Large intestine (tissue), 3 donors: ENCODE data around the gene KLK2. TPM values are rescaled to one million over a fixed set of nuclear protein-coding genes. Genes with fewer than 3 reads are reported as not detected.

Experiments
- DNase-seq, 2 donors: peaks; one replicate each; pipeline versions ENCODE4 v3.0.0 to v3.0.0-alpha.2; 2013
- H3K27ac ChIP-seq: one replicate; pipeline ENCODE4 v1.5.1; 2013; ENCODE audit warnings: low read length
- H3K27me3 ChIP-seq: 2 replicates; pipeline ENCODE4 v1.6.1; 2013; ENCODE audit warnings: low read length; ENCODE audit not compliant: control insufficient read depth, insufficient read depth
- H3K36me3 ChIP-seq: 2 replicates; pipeline ENCODE4 v1.6.1; 2013; ENCODE audit warnings: low read length; ENCODE audit not compliant: control insufficient read depth, insufficient read depth
- H3K4me1 ChIP-seq: one replicate; pipeline ENCODE4 v1.6.1; 2013; ENCODE audit warnings: low read length; ENCODE audit not compliant: control insufficient read depth, insufficient read depth
- H3K4me3 ChIP-seq: one replicate; pipeline ENCODE4 v1.5.1; 2013; ENCODE audit warnings: low read length
- H3K9me3 ChIP-seq: one replicate; pipeline ENCODE4 v1.6.1; 2013; ENCODE audit warnings: mild to moderate bottlenecking, low read depth, low read length, moderate library complexity; ENCODE audit not compliant: control insufficient read depth
- WGBS: methylation state at CpG from one replicate; pipeline ENCODE4 v1.1.5; 2013; ENCODE audit warnings: low lambda C conversion rate; ENCODE audit not compliant: insufficient coverage; 5-methylcytosine and 5-hydroxymethylcytosine counted together
- polyA plus RNA-seq: library from polyadenylated mRNA; unstranded; fragments of 120-200 nt; gene quantifications from one replicate; pipeline ENCODE4 v1.2.1, GENCODE V29; 2013

The KLK2 gene
- polyA plus RNA-seq, 1 donor, result 0.15 TPM

- H3K4me1 ChIP-seq, result no peaks in the 10 kb centered on the region
- H3K4me3 ChIP-seq, result no peak overlapping the region
- no peak for DNase-seq
- no peaks in the 10 kb centered on the region for H3K27me3 ChIP-seq
- peaks cover 8% of the 10 kb centered on the region for H3K9me3 ChIP-seq
- H3K27ac ChIP-seq, result no peak overlapping the region
- WGBS, result 80% methylated on average over 1 of the region's 8 CpGs
- H3K36me3 ChIP-seq, result no peaks in the 10 kb centered on the region
These were observed 28.8 kb upstream of the KLK2 start for GRCh38 chr19:50844296-50844935.

GRCh38 chr19:50850738-50851137, 22.5 kb upstream of the KLK2 start:
- Histone ChIP-seq H3K4me1 (no peaks in the 10 kb centered on the region), H3K4me3 (no peak overlapping the region), H3K27ac (no peak overlapping the region), H3K36me3 (no peaks in the 10 kb centered on the region), H3K27me3 (peaks cover 3% of the 10 kb centered on the region), H3K9me3 (no peaks in the 10 kb centered on the region)
- DNase-seq, result no peak
- no CpG with 5 or more reads among the region's 3 CpGs for WGBS

GRCh38 chr19:50851620-50852019, 21.6 kb upstream of the KLK2 start:
- H3K4me1 ChIP-seq, result no peaks in the 10 kb centered on the region
- H3K9me3 ChIP-seq, result no peaks in the 10 kb centered on the region
- no peaks in the 10 kb centered on the region for H3K36me3 ChIP-seq
- no peak for DNase-seq
- no peak overlapping the region for H3K27ac ChIP-seq
- no peak overlapping the region for H3K4me3 ChIP-seq
- peaks cover 3% of the 10 kb centered on the region for H3K27me3 ChIP-seq
- no CpG with 5 or more reads among the region's 4 CpGs for WGBS

- DNase-seq, result no peak
- H3K27me3 ChIP-seq, result peaks cover 15% of the 10 kb centered on the region
- no peak within 1 kb of the TSS for H3K4me3 ChIP-seq
- no peaks in the 10 kb centered on the region for H3K9me3 ChIP-seq
- no peak within 1 kb of the TSS for H3K27ac ChIP-seq
- H3K4me1 ChIP-seq, result no peaks in the 10 kb centered on the region
- no CpG with 5 or more reads among the region's 9 CpGs for WGBS
- H3K36me3 ChIP-seq, result no peaks in the 10 kb centered on the region
These were observed 18.4 kb upstream of the KLK2 start, which contains the start of gene KLK3 for GRCh38 chr19:50854636-50855410. KLK3 (plus strand) TSS chr19:50854915; CDS start chr19:50854956, 41 bp downstream.

- H3K36me3 ChIP-seq, result no peaks in the 10 kb centered on the region
- H3K27me3 ChIP-seq, result peaks cover 15% of the 10 kb centered on the region
- no peak for DNase-seq
- WGBS, result 50% methylated on average over 2 of the region's 6 CpGs
- H3K4me1 ChIP-seq, result no peaks in the 10 kb centered on the region
- no peak overlapping the region for H3K27ac ChIP-seq
- no peak overlapping the region for H3K4me3 ChIP-seq
- H3K9me3 ChIP-seq, result no peaks in the 10 kb centered on the region
These were observed 15.9 kb upstream of the KLK2 start for GRCh38 chr19:50857366-50857765.

- H3K27ac ChIP-seq, result no peak overlapping the region
- DNase-seq, result peak in 1 of 2 donors; percentile 53
These were observed 14.4 kb upstream of the KLK2 start for GRCh38 chr19:50858886-50859285.

GRCh38 chr19:50859849-50860248, 13.4 kb upstream of the KLK2 start:
- no peak for DNase-seq
- H3K36me3 ChIP-seq, result no peaks in the 10 kb centered on the region
- H3K9me3 ChIP-seq, result no peaks in the 10 kb centered on the region
- no peak overlapping the region for H3K4me3 ChIP-seq
- H3K4me1 ChIP-seq, result no peaks in the 10 kb centered on the region
- H3K27ac ChIP-seq, result no peak overlapping the region
- H3K27me3 ChIP-seq, result peaks cover 15% of the 10 kb centered on the region
- no CpG with 5 or more reads among the region's 4 CpGs for WGBS

More at GRCh38 chr19:50858886-50859285, 14.4 kb upstream of the KLK2 start:
- Histone ChIP-seq H3K36me3 (no peaks in the 10 kb centered on the region), H3K27me3 (peaks cover 15% of the 10 kb centered on the region), H3K4me3 (no peak overlapping the region), H3K9me3 (no peaks in the 10 kb centered on the region), H3K4me1 (no peaks in the 10 kb centered on the region)
- WGBS, result no CpG with 5 or more reads among the region's 7 CpGs

GRCh38 chr19:50861010-50861409, 12.2 kb upstream of the KLK2 start:
- Histone ChIP-seq H3K9me3 (no peaks in the 10 kb centered on the region), H3K27me3 (peaks cover 15% of the 10 kb centered on the region), H3K4me3 (no peak overlapping the region), H3K27ac (no peak overlapping the region), H3K4me1 (no peaks in the 10 kb centered on the region), H3K36me3 (no peaks in the 10 kb centered on the region)
- no peak for DNase-seq
- no CpG with 5 or more reads among the region's 5 CpGs for WGBS

- no peak for DNase-seq
- no peak overlapping the region for H3K27ac ChIP-seq
- WGBS, result 80% methylated on average over 1 of the region's 7 CpGs
- peaks cover 20% of the 10 kb centered on the region for H3K27me3 ChIP-seq
- no peaks in the 10 kb centered on the region for H3K36me3 ChIP-seq
- no peaks in the 10 kb centered on the region for H3K4me1 ChIP-seq
- no peak overlapping the region for H3K4me3 ChIP-seq
- no peaks in the 10 kb centered on the region for H3K9me3 ChIP-seq
These were observed 11.5 kb upstream of the KLK2 start for GRCh38 chr19:50861496-50862286.

GRCh38 chr19:50869479-50869878, 3.8 kb upstream of the KLK2 start:
- H3K4me3 ChIP-seq, result no peak overlapping the region
- H3K27ac ChIP-seq, result no peak overlapping the region
- peaks cover 13% of the 10 kb centered on the region for H3K27me3 ChIP-seq
- H3K4me1 ChIP-seq, result no peaks in the 10 kb centered on the region
- H3K36me3 ChIP-seq, result no peaks in the 10 kb centered on the region
- no peak for DNase-seq
- no CpG with 5 or more reads among the region's 4 CpGs for WGBS
- H3K9me3 ChIP-seq, result peaks cover 3% of the 10 kb centered on the region
